Choroid plexus epithelial cell (primary cell): Measurements from ENCODE around the gene KREMEN1.
A peak's percentile ranks its signal among the peaks of the same experiment; 100 is the strongest.

ENCODE experiments used
- DNase-seq: peaks from one replicate; pipeline ENCODE4 v3.0.0-alpha.2; 2010; ENCODE audit warnings: low read depth
- H3K4me3 ChIP-seq: 2 replicates; pipeline ENCODE4 v1.5.1; 2011; ENCODE audit warnings: low read depth, mild to moderate bottlenecking, control low read depth, low read length, moderate library complexity
- CTCF ChIP-seq: conservative IDR thresholded peaks from 2 replicates; pipeline ENCODE4 v1.5.1; 2011; ENCODE audit warnings: low read depth, mild to moderate bottlenecking, control low read depth, inconsistent platforms, low read length, moderate library complexity

Gene KREMEN1

GRCh38 chr22:29072979-29073617, at the start of gene KREMEN1:
Gene KREMEN1 (plus strand): TSS chr22:29073035. CDS start chr22:29073131, 96 bp downstream.
- DNase-seq: no peak
- TF ChIP-seq CTCF: no peak
- H3K4me3 ChIP-seq: peak within 1 kb of the TSS; percentile 61

GRCh38 chr22:29023172-29023796, 49.6 kb upstream of the KREMEN1 start:
- TF ChIP-seq CTCF: no peak
- DNase-seq: no peak
- H3K4me3 ChIP-seq: no peak overlapping the region

- no peak for TF ChIP-seq CTCF
- no peak for DNase-seq
- H3K4me3 ChIP-seq: no peak overlapping the region
Observed at GRCh38 chr22:29026579-29026978, 46.3 kb upstream of the KREMEN1 start.

- no peak overlapping the region for H3K4me3 ChIP-seq
- TF ChIP-seq CTCF: no peak
- no peak for DNase-seq
Observed at GRCh38 chr22:29028468-29028867, 44.4 kb upstream of the KREMEN1 start.

- no peak for TF ChIP-seq CTCF
- no peak overlapping the region for H3K4me3 ChIP-seq
- DNase-seq: no peak
Observed at GRCh38 chr22:29029202-29030000, 43.4 kb upstream of the KREMEN1 start.

GRCh38 chr22:29030016-29030617, 42.7 kb upstream of the KREMEN1 start:
- H3K4me3 ChIP-seq: peak overlapping the region; percentile 55

More at GRCh38 chr22:29030016-29030617, 42.7 kb upstream of the KREMEN1 start:
- no peak for TF ChIP-seq CTCF
- peak; percentile 57 for DNase-seq
